Calu3 (cell line): ENCODE measurements around the gene OGA. TPM values are rescaled to one million over a fixed set of nuclear protein-coding genes. Genes with fewer than 3 reads are reported as not detected.

Experiments used
- BruUV-seq: library from RNA; stranded (reverse); fragments of 400-500 nt; replicated peaks from 2 replicates; lab custom pipeline; 2021; lab: Mats Ljungman, UMichigan
- CTCF ChIA-PET: fragments of 300-600 bp; sonication (Branson Sonifier 250); formaldehyde crosslinking; loops from one replicate; lab custom pipeline; 2022; ENCODE audit warnings: antibody characterized with exemption; lab: Charles Lee
- DNase-seq: peaks from one replicate; pipeline ENCODE4 v3.0.0; 2022
- H3K27ac Mint-ChIP-seq: one replicate; pipeline ENCODE4 v1.8.0; 2022; ENCODE audit warnings: mixed read lengths; ENCODE audit not compliant: unreplicated experiment
- H3K27me3 Mint-ChIP-seq: one replicate; pipeline ENCODE4 v1.8.0; 2022; ENCODE audit warnings: mixed read lengths; ENCODE audit not compliant: unreplicated experiment
- H3K36me3 Mint-ChIP-seq: one replicate; pipeline ENCODE4 v1.8.0; 2022; ENCODE audit warnings: mild to moderate bottlenecking, moderate library complexity, mixed read lengths; ENCODE audit not compliant: insufficient read depth, unreplicated experiment
- H3K4me1 Mint-ChIP-seq: one replicate; pipeline ENCODE4 v1.8.0; 2022; ENCODE audit warnings: mild to moderate bottlenecking, low read depth, mixed read lengths; ENCODE audit not compliant: unreplicated experiment
- H3K4me3 Mint-ChIP-seq: one replicate; pipeline ENCODE4 v1.8.0; 2022; ENCODE audit warnings: mild to moderate bottlenecking, low read depth, moderate library complexity, mixed read lengths; ENCODE audit not compliant: unreplicated experiment
- H3K9me3 Mint-ChIP-seq: one replicate; pipeline ENCODE4 v1.8.0; 2022; ENCODE audit warnings: low read depth, mixed read lengths; ENCODE audit not compliant: unreplicated experiment
- CTCF ChIP-seq: fragments of 200-600 bp; IDR thresholded peaks from one replicate; pipeline ENCODE4 v1.8.0; 2022; ENCODE audit warnings: antibody characterized with exemption; ENCODE audit not compliant: unreplicated experiment
- intact Hi-C: fragments of 100-400 bp; cut with micrococcal nuclease; formaldehyde crosslinking; loops from one replicate; pipeline ENCODE4 v1.10.0; 2022; ENCODE audit not compliant: unreplicated experiment
- total RNA-seq: library from RNA; stranded (reverse); gene quantifications from 2 replicates; pipeline ENCODE4 v1.2.3, GENCODE V29; 2022

OGA gene
- total RNA-seq, 1 experiment from 2014 or later: 59.0 TPM

- no peak overlapping the region for H3K4me3 Mint-ChIP-seq
- no TSS peak for BruUV-seq
- no peaks in the 10 kb centered on the region for H3K4me1 Mint-ChIP-seq
- TF ChIP-seq CTCF: no peak
- intact Hi-C loops: no loop called here
- H3K27me3 Mint-ChIP-seq: no peaks in the 10 kb centered on the region
- DNase-seq: no peak
- H3K9me3 Mint-ChIP-seq: no peaks in the 10 kb centered on the region
- CTCF ChIA-PET: interaction anchor here (1.1 kb wide), 1 partner anchor 161 kb away, joined by 3 read pairs; no protein-coding TSS in a partner anchor
- H3K27ac Mint-ChIP-seq: no peak overlapping the region
- peaks cover 5% of the 10 kb centered on the region for H3K36me3 Mint-ChIP-seq
These were observed 30.7 kb upstream of the OGA start for GRCh38 chr10:101848894-101849351.

- no peak for DNase-seq
- H3K4me1 Mint-ChIP-seq: no peaks in the 10 kb centered on the region
- CTCF ChIA-PET: interaction anchor here (1.1 kb wide), 1 partner anchor 162 kb away, joined by 3 read pairs; no protein-coding TSS in a partner anchor
- BruUV-seq: no TSS peak
- H3K4me3 Mint-ChIP-seq: no peak overlapping the region
- TF ChIP-seq CTCF: no peak
- no peak overlapping the region for H3K27ac Mint-ChIP-seq
- H3K36me3 Mint-ChIP-seq: peaks cover 9% of the 10 kb centered on the region
- H3K27me3 Mint-ChIP-seq: no peaks in the 10 kb centered on the region
- intact Hi-C loops: no loop called here
- H3K9me3 Mint-ChIP-seq: no peaks in the 10 kb centered on the region
These were observed 30.2 kb upstream of the OGA start for GRCh38 chr10:101848408-101848807.

- intact Hi-C loops: no loop called here
- Mint-ChIP-seq H3K36me3 (peaks cover 12% of the 10 kb centered on the region), H3K27me3 (no peaks in the 10 kb centered on the region), H3K9me3 (no peaks in the 10 kb centered on the region), H3K4me1 (no peaks in the 10 kb centered on the region), H3K27ac (no peak overlapping the region), H3K4me3 (no peak overlapping the region)
- CTCF ChIA-PET: no interaction called here
- no peak for TF ChIP-seq CTCF
- BruUV-seq: no TSS peak
- no peak for DNase-seq
These were observed 27.6 kb upstream of the OGA start for GRCh38 chr10:101845893-101846292.

GRCh38 chr10:101843032-101844021, 25.1 kb upstream of the OGA start, which contains the start of gene KCNIP2:
KCNIP2 (minus strand) TSS chr10:101843800; CDS start chr10:101843568, 232 bp downstream.
- DNase-seq: peak; percentile 14
- Mint-ChIP-seq H3K9me3 (no peaks in the 10 kb centered on the region), H3K27me3 (no peaks in the 10 kb centered on the region), H3K4me3 (peak within 1 kb of the TSS; percentile 54), H3K27ac (no peak within 1 kb of the TSS), H3K4me1 (peaks cover 8% of the 10 kb centered on the region), H3K36me3 (peaks cover 22% of the 10 kb centered on the region)
- intact Hi-C loops: no loop called here
- TF ChIP-seq CTCF: peak; percentile 58
- CTCF ChIA-PET: interaction anchor here (0.6 kb wide), 1 partner anchor 213 kb away, joined by 7 read pairs; no protein-coding TSS in a partner anchor
- BruUV-seq: no TSS peak
